Gastrocnemius medialis (tissue), 4 donors: ENCODE measurements around the gene OR7C2. TPM values are rescaled to one million over a fixed set of nuclear protein-coding genes. Genes with fewer than 3 reads are reported as not detected.

Experiments used
- ATAC-seq, 2 donors: fragments of 150-250 bp; one replicate each; pipeline ENCODE4 v1.9.1; 2016
- DNase-seq, 2 donors: peaks; one replicate each; pipeline ENCODE4 v3.0.0-alpha.2; 2019
- H3K27ac ChIP-seq, 4 donors: fragments of 200-600 bp; sonication (generic); 1 replicate in 1 of 4; 2 replicates in 3 of 4; pipeline ENCODE4 v1.5.1; 2016 to 2018; ENCODE audit warnings: mild to moderate bottlenecking in 2 of 4, moderate library complexity in 1 of 4
- H3K27me3 ChIP-seq, 3 donors: fragments of 200-600 bp; sonication (generic) in 2 of 3; 1 replicate in 1 of 3; 2 replicates in 2 of 3; pipeline versions ENCODE4 v1.5.1 to v1.6.0; 2016 to 2019; ENCODE audit warnings: mild to moderate bottlenecking in 1 of 3, moderate library complexity in 1 of 3
- H3K36me3 ChIP-seq, 2 donors: fragments of 200-600 bp; sonication (generic) in 1 of 2; one replicate each; pipeline ENCODE4 v1.5.1; 2017 to 2018
- H3K4me1 ChIP-seq, 2 donors: fragments of 200-600 bp; sonication (generic) in 1 of 2; one replicate each; pipeline ENCODE4 v1.5.1; 2016 to 2017; ENCODE audit warnings: mild to moderate bottlenecking in 2 of 2
- H3K4me3 ChIP-seq, 4 donors: fragments of 200-600 bp; sonication (generic) in 3 of 4; 1 replicate in 1 of 4; 2 replicates in 3 of 4; pipeline ENCODE4 v1.5.1; 2016 to 2019; ENCODE audit warnings: mild to moderate bottlenecking in 2 of 4
- H3K9me3 ChIP-seq, 3 donors: fragments of 200-600 bp; sonication (generic) in 2 of 3; 1 replicate in 1 of 3; 2 replicates in 2 of 3; pipeline ENCODE4 v1.5.1; 2016 to 2019
- CTCF ChIP-seq, 5 experiments: fragments of 450-650 bp in 3 of 5; fragments of 200-600 bp in 2 of 5; sonication (generic) in 2 of 5; IDR thresholded peaks in 4 of 5; conservative IDR thresholded peaks in 1 of 5; 1 replicate in 4 of 5; 2 replicates in 1 of 5; pipeline ENCODE4 v1.5.1; 2016 to 2019; ENCODE audit warnings: antibody characterized with exemption in 5 of 5, mild to moderate bottlenecking in 3 of 5, moderate library complexity in 3 of 5
- POLR2A ChIP-seq, 2 donors: fragments of 450-650 bp; IDR thresholded peaks; one replicate each; pipeline ENCODE4 v1.6.1; 2017; ENCODE audit warnings: antibody characterized with exemption in 2 of 2, mild to moderate bottlenecking in 2 of 2, moderate library complexity in 2 of 2
- in situ Hi-C, 4 donors: fragments of 200-750 bp; cut with MboI; loops; one replicate each; pipeline versions ENCODE4 v1.15.0 to v1.8.0; 2017; ENCODE audit warnings: low sequenced_read_pairs in 4 of 4
- intact Hi-C: fragments of 100-400 bp; cut with DNase I; formaldehyde crosslinking; loops from one replicate; pipeline ENCODE4 v1.15.1; 2023; ENCODE audit warnings: low total_unique reads
- total RNA-seq, 4 donors: library from RNA; depleted of rRNA; stranded (reverse); fragments of >200 nt; gene quantifications; one replicate each; pipeline versions ENCODE4 v1.1.0 to v1.2.3, GENCODE V29; 2016

OR7C2 gene
- not detected for total RNA-seq

GRCh38 chr19:14941189-14941588 lies at the start of gene OR7C2:
Gene OR7C2, plus strand, starts transcription at chr19:14941489. Its CDS starts 0 bp downstream, at chr19:14941489.
- intact Hi-C loops: no loop called here
- no peaks in the 10 kb centered on the region for H3K36me3 ChIP-seq
- no peaks in the 10 kb centered on the region for H3K27me3 ChIP-seq
- H3K4me1 ChIP-seq: no peaks in the 10 kb centered on the region
- no peak for TF ChIP-seq POLR2A (IDR thresholded peaks at IDR 0.05)
- TF ChIP-seq CTCF (IDR thresholded peaks at IDR 0.05 in 4 of 5, conservative IDR thresholded peaks at IDR 0.05 in 1 of 5): no peak
- H3K27ac ChIP-seq: no peak within 1 kb of the TSS
- ATAC-seq (no peak), DNase-seq (no peak)
- no peaks in the 10 kb centered on the region for H3K9me3 ChIP-seq
- H3K4me3 ChIP-seq: no peak within 1 kb of the TSS
- in situ Hi-C loops: no loop called here

GRCh38 chr19:14901675-14902260 lies 39.5 kb upstream of the OR7C2 start:
- TF ChIP-seq POLR2A (IDR thresholded peaks at IDR 0.05) (no peak), CTCF (IDR thresholded peaks at IDR 0.05 in 4 of 5, conservative IDR thresholded peaks at IDR 0.05 in 1 of 5) (no peak)
- H3K4me3 ChIP-seq: no peak overlapping the region
- no peaks in the 10 kb centered on the region for H3K4me1 ChIP-seq
- H3K36me3 ChIP-seq: no peaks in the 10 kb centered on the region
- H3K27ac ChIP-seq: no peak overlapping the region
- intact Hi-C loops: no loop called here
- no peaks in the 10 kb centered on the region for H3K9me3 ChIP-seq
- in situ Hi-C loops: no loop called here
- no peaks in the 10 kb centered on the region for H3K27me3 ChIP-seq
- ATAC-seq: no peak
- DNase-seq: no peak

- intact Hi-C loops: no loop called here
- Histone ChIP-seq H3K27me3 (no peaks in the 10 kb centered on the region), H3K9me3 (no peaks in the 10 kb centered on the region), H3K36me3 (no peaks in the 10 kb centered on the region), H3K4me3 (no peak overlapping the region), H3K27ac (no peak overlapping the region), H3K4me1 (no peaks in the 10 kb centered on the region)
- in situ Hi-C loops: no loop called here
- ATAC-seq: no peak
- DNase-seq: no peak
- TF ChIP-seq POLR2A (IDR thresholded peaks at IDR 0.05): no peak
- TF ChIP-seq CTCF (IDR thresholded peaks at IDR 0.05 in 4 of 5, conservative IDR thresholded peaks at IDR 0.05 in 1 of 5): no peak
These were observed 34.6 kb upstream of the OR7C2 start for GRCh38 chr19:14906711-14907110.

- H3K36me3 ChIP-seq: no peaks in the 10 kb centered on the region
- no peaks in the 10 kb centered on the region for H3K9me3 ChIP-seq
- in situ Hi-C loops (no loop called here), intact Hi-C loops (no loop called here)
- TF ChIP-seq CTCF (IDR thresholded peaks at IDR 0.05 in 4 of 5, conservative IDR thresholded peaks at IDR 0.05 in 1 of 5) (no peak), POLR2A (IDR thresholded peaks at IDR 0.05) (no peak)
- DNase-seq (no peak), ATAC-seq (no peak)
- no peak overlapping the region for H3K27ac ChIP-seq
- no peak overlapping the region for H3K4me3 ChIP-seq
- H3K4me1 ChIP-seq: no peaks in the 10 kb centered on the region
- no peaks in the 10 kb centered on the region for H3K27me3 ChIP-seq
These were observed 26.2 kb upstream of the OR7C2 start for GRCh38 chr19:14915116-14915515.

DNA sequence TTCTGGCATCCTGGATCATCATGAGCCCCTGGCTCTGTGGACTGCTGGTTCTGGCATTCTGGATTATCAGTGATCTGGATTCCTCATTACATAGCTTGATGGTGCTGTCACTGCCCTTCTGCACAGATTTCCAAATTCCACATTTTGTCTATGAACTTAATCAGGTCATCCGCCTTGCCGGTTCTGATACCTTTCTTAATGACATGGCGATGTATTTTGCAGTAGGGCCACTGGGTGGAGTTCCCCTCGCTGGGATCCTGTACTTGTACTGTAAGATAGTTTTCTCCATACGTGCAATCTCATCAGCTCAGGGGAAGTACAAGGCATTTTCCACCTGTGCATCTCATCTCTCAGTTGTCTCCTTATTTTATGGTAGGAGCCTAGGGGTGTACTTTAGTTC lies 24.4 kb upstream of the OR7C2 start:
- Histone ChIP-seq H3K9me3 (no peaks in the 10 kb centered on the region), H3K27me3 (no peaks in the 10 kb centered on the region), H3K4me3 (no peak overlapping the region), H3K4me1 (no peaks in the 10 kb centered on the region), H3K27ac (no peak overlapping the region), H3K36me3 (no peaks in the 10 kb centered on the region)
- intact Hi-C loops (no loop called here), in situ Hi-C loops (no loop called here)
- ATAC-seq (no peak), DNase-seq (no peak)
- TF ChIP-seq POLR2A (IDR thresholded peaks at IDR 0.05) (no peak), CTCF (IDR thresholded peaks at IDR 0.05 in 4 of 5, conservative IDR thresholded peaks at IDR 0.05 in 1 of 5) (no peak)
